Kidney epithelial cell (primary cell): ENCODE measurements around the gene ASTN1. TPM values are rescaled to one million over a fixed set of nuclear protein-coding genes. Genes with fewer than 3 reads are reported as not detected.

Source experiments
- DNase-seq: peaks from one replicate; pipeline ENCODE4 v3.0.0-alpha.2; 2010; ENCODE audit warnings: low read depth
- H3K27me3 ChIP-seq: 2 replicates; pipeline ENCODE4 v1.6.0; 2011; ENCODE audit warnings: low read length; ENCODE audit not compliant: control insufficient read depth, insufficient read depth
- H3K36me3 ChIP-seq: 2 replicates; pipeline ENCODE4 v1.5.1; 2011; ENCODE audit warnings: low read length; ENCODE audit not compliant: control insufficient read depth, insufficient read depth
- H3K4me3 ChIP-seq: 2 replicates; pipeline ENCODE4 v1.5.1; 2011; ENCODE audit warnings: low read depth, mild to moderate bottlenecking, control low read depth, low read length
- total RNA-seq: library from RNA; depleted of rRNA; stranded (reverse); fragments of >200 nt; gene quantifications from 2 replicates; pipeline ENCODE4 v1.2.3, GENCODE V29; 2015
- TF ChIP-seq, protein P1 (sequence below): IDR thresholded peaks from 2 replicates; pipeline ENCODE4 v1.5.1; 2011; ENCODE audit warnings: mild to moderate bottlenecking, moderate library complexity, low read length, control low read depth, inconsistent platforms; ENCODE audit not compliant: insufficient read depth, poor library complexity, severe bottlenecking

ASTN1 gene
- total RNA-seq, 1 donor from 2014 or later, result 0.21 TPM

DNA sequence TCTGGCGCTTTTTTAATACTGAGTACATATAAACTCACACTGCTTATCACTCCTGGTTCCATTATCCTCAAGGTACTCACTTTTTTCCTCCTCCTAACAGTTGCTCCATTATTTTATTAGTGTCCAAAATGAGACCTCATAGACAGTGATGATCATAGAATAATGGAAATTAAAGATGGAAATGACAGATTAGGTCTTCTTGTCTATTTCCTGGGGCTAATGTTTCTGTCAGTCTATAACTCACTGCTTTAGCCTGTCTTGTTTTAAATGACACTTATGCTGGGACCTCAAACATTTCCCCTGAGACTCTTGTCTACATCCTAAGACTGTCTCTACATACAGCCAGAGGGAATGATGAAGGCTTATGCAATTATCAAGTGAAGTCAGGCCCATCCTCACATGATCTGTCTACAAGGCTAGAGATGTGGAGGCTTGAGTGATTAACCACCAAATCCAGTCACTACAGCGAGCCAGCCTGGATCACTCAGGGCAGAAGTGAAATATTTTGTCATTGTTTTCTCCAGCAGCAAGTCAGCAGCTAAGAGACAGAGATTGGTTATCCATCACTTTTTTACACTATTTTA, 152.1 kb downstream of the ASTN1 start:
- no peaks in the 10 kb centered on the region for H3K27me3 ChIP-seq
- DNase-seq, result no peak
- TF ChIP-seq, protein P1, sequence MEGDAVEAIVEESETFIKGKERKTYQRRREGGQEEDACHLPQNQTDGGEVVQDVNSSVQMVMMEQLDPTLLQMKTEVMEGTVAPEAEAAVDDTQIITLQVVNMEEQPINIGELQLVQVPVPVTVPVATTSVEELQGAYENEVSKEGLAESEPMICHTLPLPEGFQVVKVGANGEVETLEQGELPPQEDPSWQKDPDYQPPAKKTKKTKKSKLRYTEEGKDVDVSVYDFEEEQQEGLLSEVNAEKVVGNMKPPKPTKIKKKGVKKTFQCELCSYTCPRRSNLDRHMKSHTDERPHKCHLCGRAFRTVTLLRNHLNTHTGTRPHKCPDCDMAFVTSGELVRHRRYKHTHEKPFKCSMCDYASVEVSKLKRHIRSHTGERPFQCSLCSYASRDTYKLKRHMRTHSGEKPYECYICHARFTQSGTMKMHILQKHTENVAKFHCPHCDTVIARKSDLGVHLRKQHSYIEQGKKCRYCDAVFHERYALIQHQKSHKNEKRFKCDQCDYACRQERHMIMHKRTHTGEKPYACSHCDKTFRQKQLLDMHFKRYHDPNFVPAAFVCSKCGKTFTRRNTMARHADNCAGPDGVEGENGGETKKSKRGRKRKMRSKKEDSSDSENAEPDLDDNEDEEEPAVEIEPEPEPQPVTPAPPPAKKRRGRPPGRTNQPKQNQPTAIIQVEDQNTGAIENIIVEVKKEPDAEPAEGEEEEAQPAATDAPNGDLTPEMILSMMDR, result no peak
- H3K36me3 ChIP-seq, result no peaks in the 10 kb centered on the region
- no peak overlapping the region for H3K4me3 ChIP-seq

DNA sequence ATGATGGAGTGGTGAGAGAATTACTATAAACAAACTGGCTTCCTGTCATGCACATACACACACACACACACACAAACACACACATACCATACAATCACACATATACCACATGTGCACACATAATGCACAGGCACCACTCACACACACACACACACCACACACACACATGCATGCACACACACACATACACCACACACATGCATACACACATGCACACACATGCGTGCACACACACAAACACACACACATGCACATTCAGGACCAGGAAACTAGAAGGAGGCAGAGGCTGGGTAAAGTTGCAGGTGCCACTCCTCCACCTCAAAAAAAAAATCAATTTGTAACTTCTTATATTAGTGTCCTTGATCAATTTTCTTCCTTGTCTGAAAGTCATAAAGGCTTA, 153.0 kb downstream of the ASTN1 start:
- no peak for DNase-seq
- Histone ChIP-seq H3K36me3 (no peaks in the 10 kb centered on the region), H3K27me3 (no peaks in the 10 kb centered on the region), H3K4me3 (no peak overlapping the region)
- TF ChIP-seq, protein P1, result no peak

DNA sequence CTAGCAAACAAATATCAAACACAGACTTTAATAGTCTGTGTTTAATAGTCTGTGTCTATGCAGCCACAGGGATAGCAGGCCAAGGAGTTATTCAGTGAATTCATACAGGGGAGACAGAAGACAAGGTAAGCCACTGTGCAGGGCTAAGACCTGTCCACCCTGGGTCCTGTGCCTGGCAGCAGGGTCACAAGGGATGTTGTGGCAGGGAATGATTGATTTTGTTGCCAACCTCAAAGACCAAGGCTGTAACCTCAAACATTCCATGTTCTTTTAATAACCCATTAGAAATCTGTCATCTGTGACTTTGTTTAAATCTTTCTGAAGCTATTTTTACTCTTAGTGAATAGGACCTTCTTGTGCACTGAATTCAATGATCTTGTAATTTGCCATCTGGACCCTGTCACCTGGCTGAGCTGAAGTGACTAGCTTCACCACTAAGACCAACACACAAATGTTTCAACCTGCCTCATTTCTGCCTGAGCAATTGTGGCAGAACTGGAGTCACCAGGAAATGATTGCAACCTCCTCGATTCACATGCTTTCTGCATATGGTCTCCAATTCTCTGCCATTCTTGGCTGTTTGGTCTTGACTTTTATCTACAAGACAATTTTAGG, 154.2 kb downstream of the ASTN1 start:
- H3K36me3 ChIP-seq, result no peaks in the 10 kb centered on the region
- no peak for DNase-seq
- no peak overlapping the region for H3K4me3 ChIP-seq
- H3K27me3 ChIP-seq, result no peaks in the 10 kb centered on the region
- TF ChIP-seq, protein P1, result no peak

DNA sequence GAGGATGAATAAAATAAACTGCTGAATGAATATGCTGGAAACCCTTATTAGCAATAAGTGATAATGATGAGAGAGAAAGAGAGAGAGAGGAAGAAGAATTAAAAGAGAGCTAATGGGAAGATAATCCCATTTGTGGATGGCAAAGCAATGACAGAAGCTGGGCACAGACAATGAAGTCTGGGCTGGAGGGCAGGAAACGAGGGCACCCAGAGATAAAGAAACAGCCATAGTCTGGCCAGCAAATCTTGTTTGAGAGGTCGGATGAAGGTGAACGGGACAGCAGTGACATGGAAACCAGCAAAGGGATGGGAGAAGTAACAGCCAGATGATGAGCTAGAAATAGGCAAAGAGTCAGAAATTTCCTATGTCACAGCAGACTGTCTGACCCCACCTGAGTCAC, 155.9 kb downstream of the ASTN1 start:
- no peaks in the 10 kb centered on the region for H3K27me3 ChIP-seq
- TF ChIP-seq, protein P1, result no peak
- no peak for DNase-seq
- H3K36me3 ChIP-seq, result no peaks in the 10 kb centered on the region
- H3K4me3 ChIP-seq, result no peak overlapping the region

DNA sequence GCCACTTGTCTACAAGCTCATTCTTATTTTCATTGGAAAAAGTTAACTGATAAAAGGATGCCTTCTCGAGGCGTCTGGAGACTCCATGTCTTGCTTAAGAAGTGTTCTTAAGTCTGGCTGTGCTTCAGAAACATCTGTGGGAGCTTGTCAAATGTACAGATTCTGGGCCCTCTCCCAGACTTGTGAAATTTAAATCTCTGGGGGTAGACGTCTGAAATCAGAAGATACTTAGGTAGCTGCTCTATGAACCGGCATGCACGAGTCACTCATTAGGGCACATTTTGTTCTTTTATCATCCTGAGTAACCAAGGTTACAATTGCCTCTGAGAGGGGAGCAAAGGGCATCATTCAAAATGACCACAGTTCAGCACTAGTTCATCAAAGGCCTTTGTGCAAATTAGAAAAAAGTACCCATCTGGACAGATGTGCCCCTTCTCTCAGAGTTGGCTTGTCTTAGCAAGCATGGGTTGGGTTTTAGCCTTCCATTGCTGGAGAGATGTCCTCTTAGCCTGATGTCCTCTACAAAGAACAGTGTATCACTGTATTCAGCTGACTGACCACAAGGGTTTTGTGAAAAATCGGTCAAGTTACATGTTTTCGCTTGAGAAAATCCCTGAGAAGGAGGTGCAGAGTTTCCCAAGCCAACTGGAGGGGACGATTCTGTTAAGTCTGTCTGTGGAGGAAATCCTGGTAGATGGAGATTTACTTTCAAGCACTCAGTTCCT, 156.9 kb downstream of the ASTN1 start:
- TF ChIP-seq, protein P1, result no peak
- H3K36me3 ChIP-seq, result no peaks in the 10 kb centered on the region
- DNase-seq, result no peak
- no peaks in the 10 kb centered on the region for H3K27me3 ChIP-seq
- no peak overlapping the region for H3K4me3 ChIP-seq
